K562 (cell line): ENCODE measurements around the gene KIF26B. TPM values are rescaled to one million over a fixed set of nuclear protein-coding genes. Genes with fewer than 3 reads are reported as not detected.
"Not testable (repeated sequence)": the region's sequence is repeated elsewhere in the genome, so short reads cannot be mapped to it uniquely, and the experiment has no call there.

Experiments used
- ATAC-seq: fragments of 200-7000 bp; cut with Tn5 transposase; 3 replicates; pipeline ENCODE4 v1.9.1; 2020; ENCODE audit warnings: moderate library complexity
- BruUV-seq: library from RNA; stranded (reverse); fragments of 400-500 nt; replicated peaks from 2 replicates; lab custom pipeline; 2021; lab: Mats Ljungman, UMichigan
- CTCF ChIA-PET: fragments of 300-600 bp; formaldehyde crosslinking; extraction: SDS; loops from one replicate; lab custom pipeline; 2021; ENCODE audit warnings: low intra/inter-chr PET ratio; lab: Yijun Ruan, JAX
- POLR2A ChIA-PET: fragments of 300-600, 350-650 bp; sonication (Branson Sonifier 250); formaldehyde crosslinking; extraction: SDS; loops from one replicate; lab custom pipeline; 2021; ENCODE audit warnings: antibody characterized with exemption, inconsistent platforms; lab: Yijun Ruan, JAX
- DNase-seq, 4 experiments: peaks; one replicate each; pipeline versions ENCODE4 v3.0.0 to v3.0.0-alpha.2; 2011 to 2018; ENCODE audit warnings: low spot score in 3 of 4, mixed read lengths in 3 of 4; ENCODE audit errors: extremely low read depth in 1 of 4
- FAIRE-seq: peaks from 2 replicates; lab custom pipeline; 2011; peaks lifted over from hg19 to GRCh38; lab: Jason Lieb, UNC
- H2AFZ ChIP-seq: 2 replicates; pipeline ENCODE4 v1.6.0; 2011; ENCODE audit warnings: low read depth, low read length, control low read depth, inconsistent platforms
- H3K27ac ChIP-seq: fragments of 200-600 bp; 3 replicates; pipeline ENCODE4 v1.8.0; 2011; ENCODE audit warnings: low read depth, mild to moderate bottlenecking, control low read depth, inconsistent platforms, low read length, moderate library complexity, mixed read lengths; ENCODE audit errors: extremely low read depth
- H3K27me3 ChIP-seq, 2 experiments: fragments of 300-600 bp in 1 of 2; 2 replicates in 1 of 2; 3 replicates in 1 of 2; pipeline versions ENCODE4 v1.6.0 to v1.8.0; 2011; ENCODE audit warnings: inconsistent platforms in 2 of 2, low read length in 2 of 2, mild to moderate bottlenecking in 1 of 2, mixed read lengths in 1 of 2, moderate library complexity in 1 of 2; ENCODE audit not compliant: control insufficient read depth in 2 of 2, insufficient read depth in 2 of 2
- H3K36me3 ChIP-seq: fragments of 300-600 bp; 3 replicates; pipeline ENCODE4 v1.8.0; 2011; ENCODE audit warnings: mild to moderate bottlenecking, low read length, inconsistent platforms; ENCODE audit not compliant: control insufficient read depth, insufficient read depth
- H3K4me1 ChIP-seq, 2 experiments: fragments of 200-600 bp in 1 of 2; replicated peaks in 1 of 2; 2 replicates in 1 of 2; 3 replicates in 1 of 2; pipeline versions ENCODE4 v1.5.1 to v1.8.0; 2011; ENCODE audit warnings: inconsistent platforms in 2 of 2, low read length in 2 of 2, mild to moderate bottlenecking in 1 of 2, mixed read lengths in 1 of 2, moderate library complexity in 1 of 2; ENCODE audit not compliant: control insufficient read depth in 2 of 2, insufficient read depth in 2 of 2
- H3K4me2 ChIP-seq: 2 replicates; pipeline ENCODE4 v1.6.1; 2011; ENCODE audit warnings: low read length, control low read depth, inconsistent platforms, mixed read lengths; ENCODE audit not compliant: insufficient read depth
- H3K4me3 ChIP-seq: fragments of 200-600 bp; sonication (generic), shearing (Covaris generic); 2 replicates; pipeline ENCODE4 v1.5.1; 2016; ENCODE audit warnings: control low read depth, inconsistent platforms
- H3K79me2 ChIP-seq: fragments of 200-600 bp; 3 replicates; pipeline ENCODE4 v1.8.0; 2011; ENCODE audit warnings: low read length, inconsistent platforms; ENCODE audit not compliant: control insufficient read depth, insufficient read depth
- H3K9ac ChIP-seq, 2 experiments: 2 replicates each; pipeline versions ENCODE4 v1.6.0 to v1.6.1; 2011; ENCODE audit warnings: low read depth in 2 of 2, low read length in 2 of 2, control low read depth in 1 of 2, inconsistent platforms in 1 of 2, mild to moderate bottlenecking in 1 of 2, mixed read lengths in 1 of 2; ENCODE audit not compliant: insufficient read depth in 1 of 2
- H3K9me1 ChIP-seq: one replicate; pipeline ENCODE4 v1.6.0; 2011; ENCODE audit warnings: inconsistent platforms, mild to moderate bottlenecking, low read length, moderate library complexity; ENCODE audit not compliant: control insufficient read depth, insufficient read depth
- H3K9me3 ChIP-seq: replicated peaks from 2 replicates; pipeline ENCODE4 v1.5.1; 2011; ENCODE audit warnings: low read depth, low read length, inconsistent platforms; ENCODE audit not compliant: control insufficient read depth, insufficient read depth
- H4K20me1 ChIP-seq: replicated peaks from 2 replicates; pipeline ENCODE4 v1.6.1; 2011; ENCODE audit warnings: low read length, inconsistent platforms, mixed read lengths; ENCODE audit not compliant: control insufficient read depth, insufficient read depth
- PRMT5 ChIP-seq: sonication (generic); formaldehyde crosslinking; IDR thresholded peaks from 2 replicates; pipeline ENCODE4 v1.5.0; 2020; ENCODE audit warnings: missing genetic modification reagents
- SPI1 ChIP-seq: IDR thresholded peaks from 2 replicates; pipeline ENCODE4 v1.6.1; 2011; ENCODE audit warnings: low read depth, low read length, control low read depth, borderline replicate concordance
- STAT5B ChIP-seq: fragments of 250-450 bp; sonication (Bioruptor Pico); IDR thresholded peaks from 2 replicates; pipeline ENCODE4 v1.8.0; 2021; ENCODE audit warnings: mild to moderate bottlenecking, inconsistent platforms
- YBX1 ChIP-seq: fragments of 450-650 bp; IDR thresholded peaks from 2 replicates; pipeline ENCODE4 v1.7.1; 2016; ENCODE audit warnings: mild to moderate bottlenecking
- ZNF121 ChIP-seq: sonication (generic); formaldehyde crosslinking; conservative IDR thresholded peaks from 2 replicates; pipeline ENCODE4 v1.8.0; 2022; ENCODE audit warnings: missing genetic modification reagents
- WGBS: fragments of 100-300 bp; shearing (Covaris generic); methylation state at CpG from one replicate; pipeline ENCODE4 v1.1.6; 2016; ENCODE audit warnings: low coverage, mixed read lengths; ENCODE audit not compliant: insufficient coverage; ENCODE audit errors: missing lambda C conversion rate; 5-methylcytosine and 5-hydroxymethylcytosine counted together
- in situ Hi-C: fragments of 300-500 bp; cut with MboI; formaldehyde crosslinking; loops from 4 replicates; pipeline ENCODE4 v1.15.0; 2018; ENCODE audit warnings: inconsistent platforms, mixed read lengths
- intact Hi-C: fragments of 100-400 bp; cut with micrococcal nuclease; formaldehyde crosslinking; loops from 2 replicates; pipeline ENCODE4 v1.14.2; 2022
- polyA plus RNA-seq, 8 experiments: library from polyadenylated mRNA; depleted of rRNA in 4 of 8; stranded (reverse) in 5 of 8; unstranded in 3 of 8; fragments of >200 nt; fragmentation: Nextera tagmentation in 2 of 8; fragmentation: Illumina TruSeq in 1 of 8; extraction: Ambion mirVana in 2 of 8; extraction: Trizol in 1 of 8; gene quantifications; 2 replicates each; pipeline versions ENCODE4 v1.2.1 to v1.2.3, GENCODE V29; 2011 to 2014; ENCODE audit warnings: inconsistent platforms in 1 of 8, missing spikeins in 1 of 8
- total RNA-seq, 7 experiments: library from RNA; depleted of rRNA in 6 of 7; stranded (reverse); fragments of >200 nt in 6 of 7; fragmentation: Illumina TruSeq in 2 of 7; extraction: Trizol in 2 of 7; gene quantifications; 2 replicates each; pipeline versions ENCODE4 v1.2.1 to v1.2.3, GENCODE V29; 2011 to 2021; ENCODE audit warnings: low replicate concordance in 1 of 7

The KIF26B gene
- total and polyA plus RNA-seq, 9 of the 15 experiments (the other 6 are each of a cell fraction or from before 2014, with no cell fraction given) = 0.02 to 0.08 (median 0.03) TPM; not detected in 6

DNA sequence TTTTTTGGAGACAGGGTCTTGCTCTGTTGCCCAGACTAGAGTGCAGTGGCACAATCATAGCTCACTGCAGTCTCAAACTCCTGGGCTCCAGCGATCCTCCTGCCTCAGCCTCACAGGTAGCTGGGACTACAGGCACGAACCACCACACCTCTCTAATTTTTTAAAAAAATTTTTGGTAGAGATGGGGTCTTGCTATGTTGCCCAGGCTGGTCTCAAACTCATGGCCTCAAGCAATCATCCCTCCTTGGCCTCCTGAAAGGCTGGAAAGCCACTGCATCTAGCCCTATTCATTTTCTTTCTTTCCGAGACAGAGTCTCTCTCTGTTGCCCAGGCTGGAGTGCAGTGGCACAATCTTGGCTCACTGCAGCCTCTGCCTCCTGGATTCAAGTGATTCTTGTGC lies 559.2 kb downstream of the KIF26B start:
- POLR2A ChIA-PET = interaction anchor here (0.9 to 1.6 kb wide), 2 partner anchors 10 to 16 kb away, joined by 3 read pairs; no protein-coding TSS in a partner anchor
- H3K79me2 ChIP-seq, H3K9me1 ChIP-seq, intact Hi-C loops, H3K36me3 ChIP-seq, H3K4me2 ChIP-seq, H3K9ac ChIP-seq, H3K9me3 ChIP-seq, ATAC-seq, H3K4me1 ChIP-seq, CTCF ChIA-PET, FAIRE-seq, H3K4me3 ChIP-seq, H2AFZ ChIP-seq, H4K20me1 ChIP-seq, H3K27ac ChIP-seq, in situ Hi-C loops, DNase-seq, BruUV-seq: not testable (repeated sequence)
- peak; percentile 54; the same call in 1 of the 2 replicates for TF ChIP-seq ZNF121 (CRISPR knock-in tag)
- peaks cover 2 to 48% of the 10 kb centered on the region in 2 experiments; a peak in 4 of 5 replicates for H3K27me3 ChIP-seq
- 14% methylated on average over 3 of the region's 3 CpGs for WGBS

DNA sequence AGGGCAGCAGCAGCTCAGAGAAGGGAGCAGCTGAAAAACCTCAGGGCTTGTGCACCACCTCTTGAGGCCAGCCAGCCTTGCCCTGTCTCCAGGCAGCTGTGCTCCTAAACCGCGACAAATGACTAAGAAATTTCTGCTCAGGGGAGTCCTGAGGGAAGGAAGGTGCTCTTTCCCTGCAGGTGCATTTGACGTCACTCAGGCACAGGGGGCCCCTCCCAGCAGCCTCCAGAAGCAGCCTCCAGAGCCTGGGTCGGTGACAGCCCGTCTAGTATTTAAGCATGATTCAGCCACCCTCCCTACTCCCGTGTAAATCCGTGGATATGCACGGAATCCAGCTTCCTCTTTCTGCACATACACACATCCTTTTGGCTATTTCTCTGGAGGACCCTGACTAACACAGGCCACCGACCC lies 560.5 kb downstream of the KIF26B start:
- no TSS peak for BruUV-seq
- intact Hi-C loops = no loop called here
- Histone ChIP-seq H3K4me2 (no peak overlapping the region), H2AFZ (no peak overlapping the region), H3K4me3 (no peak overlapping the region), H4K20me1 (no peaks in the 10 kb centered on the region; the same call in 1 of the 2 replicates), H3K36me3 (no peaks in the 10 kb centered on the region), H3K79me2 (no peaks in the 10 kb centered on the region), H3K27me3 (peaks cover 2 to 38% of the 10 kb centered on the region in 2 experiments; a peak in 3 of 5 replicates), H3K9ac (no peak overlapping the region; a peak in 1 of 4 replicates), H3K4me1 (peaks cover 0 to 5% of the 10 kb centered on the region in 2 experiments; a peak in 1 of 5 replicates), H3K27ac (no peak overlapping the region), H3K9me1 (no peaks in the 10 kb centered on the region), H3K9me3 (no peaks in the 10 kb centered on the region)
- in situ Hi-C loops = no loop called here
- no peak for FAIRE-seq
- DNase-seq = no peak
- peak; percentile 26; the same call in 1 of the 3 replicates for ATAC-seq
- ChIA-PET CTCF (no interaction called here), POLR2A (interaction anchor here (0.6 kb wide), 1 partner anchor 14 kb away, joined by 3 read pairs; no protein-coding TSS in a partner anchor)
- TF ChIP-seq PRMT5 (no peak), YBX1 (no peak), STAT5B (CRISPR knock-in tag) (no peak), SPI1 (0 out of 2 replicates have a peak, but pooled peaks have one; percentile 16)
- 1% methylated on average over 9 of the region's 9 CpGs for WGBS
